AG04450 (cell line): Measurements from ENCODE around the gene EP400. TPM values are rescaled to one million over a fixed set of nuclear protein-coding genes. Genes with fewer than 3 reads are reported as not detected.

Experiments used
- CTCF ChIA-PET: fragments of 300-600, 350-600 bp; formaldehyde crosslinking; extraction: SDS; loops from one replicate; lab custom pipeline; 2022; ENCODE audit warnings: antibody characterized with exemption, inconsistent platforms; lab: Charles Lee
- POLR2A ChIA-PET: fragments of 350-600 bp; formaldehyde crosslinking; extraction: SDS; loops from one replicate; lab custom pipeline; 2021; ENCODE audit warnings: antibody characterized with exemption, inconsistent platforms; lab: Yijun Ruan, JAX
- DNase-seq: peaks from one replicate; pipeline ENCODE4 v3.0.0-alpha.2; 2011; ENCODE audit warnings: low read depth, low spot score
- H3K27ac ChIP-seq: one replicate; pipeline ENCODE4 v1.5.1; 2012; ENCODE audit warnings: low read depth, low read length, control low read depth
- H3K27me3 ChIP-seq: one replicate; pipeline ENCODE4 v1.6.0; 2012; ENCODE audit warnings: low read length; ENCODE audit not compliant: control insufficient read depth, insufficient read depth
- H3K4me3 ChIP-seq: 2 replicates; pipeline ENCODE4 v1.5.1; 2011; ENCODE audit warnings: mild to moderate bottlenecking, low read depth, low read length, control low read depth
- H3K9me3 ChIP-seq: 2 replicates; pipeline ENCODE4 v1.5.1; 2012; ENCODE audit warnings: low read length; ENCODE audit not compliant: control insufficient read depth, insufficient read depth
- CTCF ChIP-seq: IDR thresholded peaks from 2 replicates; pipeline ENCODE4 v1.5.1; 2011; ENCODE audit warnings: low read depth, low read length, control low read depth, inconsistent platforms
- polyA plus RNA-seq: library from polyadenylated mRNA; depleted of rRNA; stranded (reverse); fragments of >200 nt; gene quantifications from 2 replicates; pipeline ENCODE4 v1.2.3, GENCODE V29; 2011

EP400 gene
- polyA plus RNA-seq, 1 experiment: 5.4 TPM

GRCh38 chr12:131903270-131904255 lies 46.2 kb upstream of the EP400 start:
- Histone ChIP-seq H3K27ac (no peak overlapping the region), H3K4me3 (no peak overlapping the region), H3K27me3 (no peaks in the 10 kb centered on the region), H3K9me3 (no peaks in the 10 kb centered on the region; the same call in 1 of the 2 replicates)
- DNase-seq: no peak
- ChIA-PET CTCF (no interaction called here), POLR2A (no interaction called here)
- TF ChIP-seq CTCF: no peak

GRCh38 chr12:131904346-131904745 lies 45.4 kb upstream of the EP400 start:
- DNase-seq: no peak
- CTCF ChIA-PET: no interaction called here
- H3K27me3 ChIP-seq: no peaks in the 10 kb centered on the region
- H3K9me3 ChIP-seq: no peaks in the 10 kb centered on the region; the same call in 1 of the 2 replicates
- POLR2A ChIA-PET: no interaction called here
- no peak overlapping the region for H3K4me3 ChIP-seq
- H3K27ac ChIP-seq: no peak overlapping the region
- TF ChIP-seq CTCF: no peak

- H3K9me3 ChIP-seq: no peaks in the 10 kb centered on the region; the same call in 1 of the 2 replicates
- no peak for DNase-seq
- no peaks in the 10 kb centered on the region for H3K27me3 ChIP-seq
- no peak overlapping the region for H3K27ac ChIP-seq
- ChIA-PET POLR2A (no interaction called here), CTCF (no interaction called here)
- no peak overlapping the region for H3K4me3 ChIP-seq
- no peak for TF ChIP-seq CTCF
These were observed 44.6 kb upstream of the EP400 start for GRCh38 chr12:131905081-131905629.

- Histone ChIP-seq H3K27me3 (no peaks in the 10 kb centered on the region), H3K4me3 (no peak overlapping the region), H3K9me3 (no peaks in the 10 kb centered on the region; the same call in 1 of the 2 replicates), H3K27ac (no peak overlapping the region)
- DNase-seq: no peak
- ChIA-PET POLR2A (no interaction called here), CTCF (no interaction called here)
- TF ChIP-seq CTCF: no peak
These were observed 44.1 kb upstream of the EP400 start for GRCh38 chr12:131905630-131906091.
